Vagina (tissue), 2 donors: ENCODE data around the gene AP1G2. TPM values are rescaled to one million over a fixed set of nuclear protein-coding genes. Genes with fewer than 3 reads are reported as not detected.

Source experiments
- DNase-seq, 2 donors: peaks; one replicate each; pipeline ENCODE4 v3.0.0-alpha.2; 2017; ENCODE audit errors: extremely low spot score in 2 of 2
- H3K27ac ChIP-seq: fragments of 200-600 bp; sonication (generic); one replicate; pipeline ENCODE4 v1.5.1; 2019
- H3K27me3 ChIP-seq: fragments of 200-600 bp; sonication (generic); one replicate; pipeline ENCODE4 v1.5.1; 2019
- H3K36me3 ChIP-seq, 2 donors: fragments of 200-600 bp; sonication (generic); one replicate each; pipeline ENCODE4 v1.5.1; 2017 to 2019
- H3K4me1 ChIP-seq: fragments of 200-600 bp; sonication (generic); one replicate; pipeline ENCODE4 v1.5.1; 2019
- H3K4me3 ChIP-seq, 2 donors: fragments of 200-600 bp; sonication (generic); 1 replicate in 1 of 2; 2 replicates in 1 of 2; pipeline ENCODE4 v1.5.1; 2016 to 2019
- H3K9me3 ChIP-seq: fragments of 200-600 bp; sonication (generic); one replicate; pipeline ENCODE4 v1.5.1; 2019
- POLR2A ChIP-seq, 2 donors: fragments of 450-650 bp; IDR thresholded peaks; one replicate each; pipeline ENCODE4 v1.6.1; 2017; ENCODE audit warnings: antibody characterized with exemption in 2 of 2, mild to moderate bottlenecking in 2 of 2, moderate library complexity in 2 of 2
- POLR2AphosphoS5 ChIP-seq, 2 donors: sonication (generic); formaldehyde crosslinking; IDR thresholded peaks; one replicate each; pipeline ENCODE4 v1.9.0; 2017; ENCODE audit warnings: antibody characterized with exemption in 2 of 2, mild to moderate bottlenecking in 2 of 2, low read depth in 1 of 2; ENCODE audit not compliant: insufficient read depth in 1 of 2
- intact Hi-C: fragments of 100-400 bp; cut with DNase I; formaldehyde crosslinking; loops from one replicate; pipeline ENCODE4 v1.15.1; 2023
- total RNA-seq: library from RNA; depleted of rRNA; stranded (reverse); fragments of >200 nt; gene quantifications from one replicate; pipeline ENCODE4 v1.2.3, GENCODE V29; 2016
- TF ChIP-seq, protein P1 (sequence below), 3 experiments: fragments of 450-650 bp in 2 of 3; fragments of 200-600 bp in 1 of 3; sonication (generic) in 1 of 3; IDR thresholded peaks; one replicate each; pipeline ENCODE4 v1.5.1; 2017 to 2019; ENCODE audit warnings: antibody characterized with exemption in 3 of 3, mild to moderate bottlenecking in 2 of 3, moderate library complexity in 2 of 3

AP1G2 gene
- total RNA-seq, 1 donor from 2014 or later = 122 TPM

DNA sequence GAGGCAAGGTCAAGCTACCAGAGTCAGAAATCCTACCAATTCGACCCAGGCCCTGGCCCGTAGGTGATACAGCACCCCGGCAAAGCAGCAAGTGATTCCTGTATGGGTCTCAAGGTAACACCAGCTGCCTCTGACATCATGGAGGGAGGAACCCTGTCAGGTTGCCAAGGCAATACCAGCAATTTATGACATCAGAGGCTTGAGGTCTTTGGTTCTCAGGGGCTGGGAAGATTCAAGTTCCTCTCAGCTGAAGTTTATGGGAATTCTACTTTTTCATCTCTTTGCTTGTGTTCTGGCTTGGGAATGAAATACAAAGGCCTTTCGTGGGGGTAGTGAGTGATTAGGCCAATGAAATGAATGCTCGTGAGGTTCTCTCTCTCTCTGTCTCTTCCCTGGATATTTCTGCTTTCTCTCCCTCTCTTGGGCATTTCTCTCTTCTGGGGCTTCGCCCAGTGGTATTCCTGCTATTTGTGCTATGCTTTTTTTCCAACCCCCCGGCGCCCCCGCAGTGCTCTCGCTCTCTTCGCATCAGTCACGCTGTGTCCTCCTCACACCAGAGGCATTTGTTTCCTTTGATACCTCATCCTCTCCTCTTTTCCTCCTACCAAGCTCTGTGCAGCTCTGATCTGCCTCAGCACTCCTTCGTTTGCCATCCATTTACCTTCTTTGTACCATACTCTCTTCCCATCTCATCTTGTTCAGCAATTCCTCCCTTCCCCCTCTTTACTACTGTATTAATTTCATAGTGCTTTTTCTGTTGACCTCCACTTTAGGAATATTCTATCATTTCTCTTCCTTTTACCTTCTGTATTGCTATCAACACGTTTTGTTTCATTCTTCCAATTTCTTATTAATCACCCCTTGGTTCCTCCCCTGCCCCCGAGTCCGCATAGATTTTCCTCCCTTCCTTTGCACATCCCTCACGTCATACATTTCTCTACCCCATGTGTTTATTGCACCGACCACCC is 19.0 kb downstream of the AP1G2 start:
- Histone ChIP-seq H3K36me3 (no peaks in the 10 kb centered on the region), H3K27me3 (no peaks in the 10 kb centered on the region), H3K9me3 (no peaks in the 10 kb centered on the region), H3K27ac (no peak overlapping the region), H3K4me3 (no peak overlapping the region), H3K4me1 (peaks cover 9% of the 10 kb centered on the region)
- TF ChIP-seq POLR2AphosphoS5 (IDR thresholded peaks at IDR 0.05; ENCODE audit: insufficient read depth in 1 of 2, low read depth in 1 of 2) (no peak), POLR2A (IDR thresholded peaks at IDR 0.05) (no peak)
- TF ChIP-seq, protein P1, sequence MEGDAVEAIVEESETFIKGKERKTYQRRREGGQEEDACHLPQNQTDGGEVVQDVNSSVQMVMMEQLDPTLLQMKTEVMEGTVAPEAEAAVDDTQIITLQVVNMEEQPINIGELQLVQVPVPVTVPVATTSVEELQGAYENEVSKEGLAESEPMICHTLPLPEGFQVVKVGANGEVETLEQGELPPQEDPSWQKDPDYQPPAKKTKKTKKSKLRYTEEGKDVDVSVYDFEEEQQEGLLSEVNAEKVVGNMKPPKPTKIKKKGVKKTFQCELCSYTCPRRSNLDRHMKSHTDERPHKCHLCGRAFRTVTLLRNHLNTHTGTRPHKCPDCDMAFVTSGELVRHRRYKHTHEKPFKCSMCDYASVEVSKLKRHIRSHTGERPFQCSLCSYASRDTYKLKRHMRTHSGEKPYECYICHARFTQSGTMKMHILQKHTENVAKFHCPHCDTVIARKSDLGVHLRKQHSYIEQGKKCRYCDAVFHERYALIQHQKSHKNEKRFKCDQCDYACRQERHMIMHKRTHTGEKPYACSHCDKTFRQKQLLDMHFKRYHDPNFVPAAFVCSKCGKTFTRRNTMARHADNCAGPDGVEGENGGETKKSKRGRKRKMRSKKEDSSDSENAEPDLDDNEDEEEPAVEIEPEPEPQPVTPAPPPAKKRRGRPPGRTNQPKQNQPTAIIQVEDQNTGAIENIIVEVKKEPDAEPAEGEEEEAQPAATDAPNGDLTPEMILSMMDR (IDR thresholded peaks at IDR 0.05) = no peak
- intact Hi-C loops = no loop called here
- no peak for DNase-seq

DNA sequence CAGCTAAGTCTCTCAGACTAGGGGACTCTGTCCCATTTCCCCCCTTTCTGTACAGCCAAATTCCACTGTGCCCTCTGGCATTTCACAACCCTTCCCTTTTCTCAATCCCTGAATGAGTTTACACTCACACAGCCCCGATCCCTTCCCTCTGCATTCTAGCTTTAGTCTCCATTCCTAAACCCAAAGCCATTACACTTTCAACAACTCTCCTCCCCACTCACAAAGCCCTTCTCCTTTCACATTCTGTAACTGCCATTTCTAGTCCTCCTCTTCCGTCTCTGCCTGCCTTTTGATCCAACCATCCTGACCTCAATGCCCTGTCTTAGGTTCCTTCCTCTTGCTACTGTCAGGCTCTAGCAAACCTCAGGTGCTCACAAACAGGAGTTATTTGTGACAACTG is 19.7 kb downstream of the AP1G2 start:
- no peak for DNase-seq

GRCh38 chr14:23546450-23547035 is 21.0 kb downstream of the AP1G2 start:
- TF ChIP-seq POLR2A (IDR thresholded peaks at IDR 0.05) (no peak), POLR2AphosphoS5 (IDR thresholded peaks at IDR 0.05; ENCODE audit: insufficient read depth in 1 of 2, low read depth in 1 of 2) (no peak)
- TF ChIP-seq, protein P1 (IDR thresholded peaks at IDR 0.05) = no peak
- no peak overlapping the region for H3K4me3 ChIP-seq
- peaks cover 9% of the 10 kb centered on the region for H3K4me1 ChIP-seq
- H3K9me3 ChIP-seq = no peaks in the 10 kb centered on the region
- H3K27ac ChIP-seq = no peak overlapping the region
- no peaks in the 10 kb centered on the region for H3K27me3 ChIP-seq
- no peaks in the 10 kb centered on the region for H3K36me3 ChIP-seq
- DNase-seq = no peak
- intact Hi-C loops = no loop called here

More for the DNA sequence above, 19.7 kb downstream of the AP1G2 start:
- intact Hi-C loops = no loop called here
- Histone ChIP-seq H3K9me3 (no peaks in the 10 kb centered on the region), H3K36me3 (no peaks in the 10 kb centered on the region), H3K27ac (no peak overlapping the region), H3K4me3 (no peak overlapping the region), H3K27me3 (no peaks in the 10 kb centered on the region), H3K4me1 (peaks cover 9% of the 10 kb centered on the region)
- TF ChIP-seq POLR2AphosphoS5 (IDR thresholded peaks at IDR 0.05; ENCODE audit: insufficient read depth in 1 of 2, low read depth in 1 of 2) (no peak), POLR2A (IDR thresholded peaks at IDR 0.05) (no peak)
- TF ChIP-seq, protein P1 (IDR thresholded peaks at IDR 0.05) = no peak

DNA sequence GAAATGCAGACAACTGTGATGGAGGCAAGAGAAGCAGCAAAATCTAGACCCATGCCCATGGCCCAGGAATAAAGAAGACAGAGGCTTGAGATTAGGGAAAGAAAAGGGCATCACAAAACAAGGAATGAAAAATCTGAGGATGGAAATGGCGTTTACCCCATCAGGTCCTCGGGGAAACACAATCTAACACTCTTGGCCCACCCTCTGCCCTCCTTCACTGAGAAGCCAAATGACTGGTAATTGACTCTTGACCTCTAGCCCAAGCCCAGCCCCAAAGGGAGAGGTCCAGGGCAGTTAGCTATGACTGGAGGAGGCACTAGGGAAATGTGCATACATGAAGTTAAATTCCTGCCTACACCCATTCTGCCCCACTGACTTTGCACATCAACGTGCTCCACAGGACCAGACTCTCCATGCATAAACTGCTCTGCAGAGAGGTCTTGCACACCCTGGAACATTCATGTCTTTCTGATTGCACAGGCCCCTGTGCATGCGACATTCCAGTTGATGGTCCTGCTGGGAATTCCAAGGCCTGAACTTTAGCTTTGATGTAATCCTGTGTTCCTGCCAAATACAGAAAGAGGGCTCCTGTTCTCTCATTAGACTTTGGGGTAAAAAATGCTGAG is 21.7 kb downstream of the AP1G2 start:
- intact Hi-C loops = no loop called here
- H3K4me1 ChIP-seq = peaks cover 5% of the 10 kb centered on the region
- no peaks in the 10 kb centered on the region for H3K36me3 ChIP-seq
- no peak overlapping the region for H3K27ac ChIP-seq
- no peaks in the 10 kb centered on the region for H3K27me3 ChIP-seq
- no peaks in the 10 kb centered on the region for H3K9me3 ChIP-seq
- H3K4me3 ChIP-seq = no peak overlapping the region
- DNase-seq = no peak
- no peak for TF ChIP-seq POLR2A (IDR thresholded peaks at IDR 0.05)
- TF ChIP-seq POLR2AphosphoS5 (IDR thresholded peaks at IDR 0.05; ENCODE audit: insufficient read depth in 1 of 2, low read depth in 1 of 2) = no peak
- TF ChIP-seq, protein P1 (IDR thresholded peaks at IDR 0.05) = no peak
